GM18498 (cell line): Measurements from ENCODE around the gene SSBP3.
"Not testable (repeated sequence)": the region's sequence is repeated elsewhere in the genome, so short reads cannot be mapped to it uniquely, and the experiment has no call there.

Experiments used
- ATAC-seq: cut with Tn5 transposase; IDR thresholded peaks from one replicate; pipeline ENCODE4 v1.9.1; 2021; ENCODE audit warnings: mild to moderate bottlenecking, moderate library complexity; ENCODE audit not compliant: unreplicated experiment

The SSBP3 gene

GRCh38 chr1:54250670-54251069 lies 155.5 kb downstream of the SSBP3 start:
- ATAC-seq = no peak

GRCh38 chr1:54249819-54250435 lies 156.3 kb downstream of the SSBP3 start:
- ATAC-seq = no peak

GRCh38 chr1:54248966-54249365 lies 157.2 kb downstream of the SSBP3 start:
- no peak for ATAC-seq

- no peak for ATAC-seq
These were observed 158.2 kb downstream of the SSBP3 start for GRCh38 chr1:54247863-54248515.

GRCh38 chr1:54246116-54246721 lies 160.0 kb downstream of the SSBP3 start:
- no peak for ATAC-seq

GRCh38 chr1:54245501-54245900 lies 160.7 kb downstream of the SSBP3 start:
- no peak for ATAC-seq

GRCh38 chr1:54244655-54245054 lies 161.5 kb downstream of the SSBP3 start:
- ATAC-seq = no peak

GRCh38 chr1:54243022-54243421 lies 163.2 kb downstream of the SSBP3 start:
- no peak for ATAC-seq

GRCh38 chr1:54241364-54241763 lies 164.8 kb downstream of the SSBP3 start:
- no peak for ATAC-seq

- no peak for ATAC-seq
These were observed 165.4 kb downstream of the SSBP3 start for GRCh38 chr1:54240741-54241335.

- no peak for ATAC-seq
These were observed 166.6 kb downstream of the SSBP3 start for GRCh38 chr1:54239631-54240031.

- ATAC-seq = no peak
These were observed 167.2 kb downstream of the SSBP3 start for GRCh38 chr1:54239035-54239383.

GRCh38 chr1:54238353-54239034 lies 167.7 kb downstream of the SSBP3 start:
- ATAC-seq = no peak

GRCh38 chr1:54237586-54237985 lies 168.6 kb downstream of the SSBP3 start:
- no peak for ATAC-seq

- no peak for ATAC-seq
These were observed 171.9 kb downstream of the SSBP3 start for GRCh38 chr1:54234284-54234683.

GRCh38 chr1:54233196-54233595 lies 173.0 kb downstream of the SSBP3 start:
- ATAC-seq = not testable (repeated sequence)

GRCh38 chr1:54230507-54231339 lies 175.5 kb downstream of the SSBP3 start:
- no peak for ATAC-seq

GRCh38 chr1:54229281-54229891 lies 176.8 kb downstream of the SSBP3 start:
- ATAC-seq = no peak

- no peak for ATAC-seq
These were observed 177.5 kb downstream of the SSBP3 start for GRCh38 chr1:54228638-54229079.

GRCh38 chr1:54227891-54228310 lies 178.3 kb downstream of the SSBP3 start:
- no peak for ATAC-seq
